CD14-positive monocyte (primary cell): Measurements from ENCODE around the gene KRT12. TPM values are rescaled to one million over a fixed set of nuclear protein-coding genes. Genes with fewer than 3 reads are reported as not detected.

Experiments used
- DNase-seq, 3 donors: peaks; one replicate each; pipeline ENCODE4 v3.0.0-alpha.2; 2011 to 2022
- H2AFZ ChIP-seq: 2 replicates; pipeline ENCODE4 v1.6.0; 2012; ENCODE audit warnings: mild to moderate bottlenecking, low read depth, low read length, inconsistent platforms; ENCODE audit not compliant: insufficient read depth, poor library complexity, severe bottlenecking
- H3K27ac ChIP-seq, 2 donors: 1 replicate in 1 of 2; 2 replicates in 1 of 2; pipeline ENCODE4 v1.5.1; 2012 to 2013; ENCODE audit warnings: low read length in 2 of 2, control low read depth in 1 of 2, inconsistent platforms in 1 of 2, low read depth in 1 of 2, mild to moderate bottlenecking in 1 of 2
- H3K27me3 ChIP-seq, 2 donors: one replicate each; pipeline versions ENCODE4 v1.6.0 to v1.6.1; 2011 to 2013; ENCODE audit warnings: low read length in 2 of 2; ENCODE audit not compliant: control insufficient read depth in 2 of 2, insufficient read depth in 2 of 2
- H3K36me3 ChIP-seq, 2 donors: replicated peaks in 1 of 2; 1 replicate in 1 of 2; 2 replicates in 1 of 2; pipeline versions ENCODE4 v1.5.1 to v1.6.1; 2012 to 2013; ENCODE audit warnings: low read length in 2 of 2, control low read depth in 1 of 2, inconsistent platforms in 1 of 2, mild to moderate bottlenecking in 1 of 2; ENCODE audit not compliant: insufficient read depth in 2 of 2, control insufficient read depth in 1 of 2
- H3K4me1 ChIP-seq, 2 donors: 1 replicate in 1 of 2; 2 replicates in 1 of 2; pipeline versions ENCODE4 v1.5.1 to v1.6.1; 2012 to 2013; ENCODE audit warnings: low read length in 2 of 2, control low read depth in 1 of 2, inconsistent platforms in 1 of 2, mild to moderate bottlenecking in 1 of 2, moderate library complexity in 1 of 2; ENCODE audit not compliant: insufficient read depth in 2 of 2, control insufficient read depth in 1 of 2
- H3K4me2 ChIP-seq: replicated peaks from 2 replicates; pipeline ENCODE3; 2012; ENCODE audit warnings: low read length, moderate library complexity, mild to moderate bottlenecking; ENCODE audit not compliant: poor library complexity, severe bottlenecking; ENCODE audit errors: extremely low read depth
- H3K4me3 ChIP-seq, 3 experiments: fragments of 200-600 bp in 1 of 3; sonication (generic) in 1 of 3; replicated peaks in 1 of 3; 1 replicate in 2 of 3; 2 replicates in 1 of 3; pipeline ENCODE4 v1.5.1; 2011 to 2013; ENCODE audit warnings: low read length in 3 of 3, mild to moderate bottlenecking in 3 of 3, control low read depth in 2 of 3, low read depth in 2 of 3, inconsistent platforms in 1 of 3, moderate library complexity in 1 of 3
- H3K79me2 ChIP-seq: 2 replicates; pipeline ENCODE4 v1.6.0; 2012; ENCODE audit warnings: mild to moderate bottlenecking, control low read depth, inconsistent platforms, low read length, moderate library complexity; ENCODE audit not compliant: insufficient read depth
- H3K9ac ChIP-seq: 2 replicates; pipeline ENCODE4 v1.6.0; 2017; ENCODE audit warnings: low read length, mild to moderate bottlenecking; ENCODE audit not compliant: insufficient read depth, poor library complexity, severe bottlenecking
- H3K9me3 ChIP-seq, 2 donors: replicated peaks in 1 of 2; 1 replicate in 1 of 2; 2 replicates in 1 of 2; pipeline versions ENCODE4 v1.5.1 to v1.6.1; 2012 to 2013; ENCODE audit warnings: low read length in 2 of 2, control low read depth in 1 of 2; ENCODE audit not compliant: control insufficient read depth in 1 of 2, insufficient read depth in 1 of 2
- H4K20me1 ChIP-seq: 2 replicates; pipeline ENCODE4 v1.6.0; 2012; ENCODE audit warnings: mild to moderate bottlenecking, low read length, control low read depth, moderate library complexity; ENCODE audit not compliant: insufficient read depth
- H3K27ac Mint-ChIP-seq, 7 donors: one replicate each; pipeline ENCODE4 v1.8.0; 2020; ENCODE audit warnings: mild to moderate bottlenecking in 7 of 7, mixed read lengths in 7 of 7, moderate library complexity in 6 of 7, inconsistent platforms in 2 of 7
- H3K27me3 Mint-ChIP-seq, 3 donors: one replicate each; pipeline ENCODE4 v1.8.0; 2021 to 2022; ENCODE audit warnings: low read depth in 3 of 3, mild to moderate bottlenecking in 3 of 3, mixed read lengths in 3 of 3, moderate library complexity in 3 of 3, inconsistent platforms in 1 of 3
- H3K36me3 Mint-ChIP-seq, 2 donors: one replicate each; pipeline ENCODE4 v1.8.0; 2020; ENCODE audit warnings: mixed read lengths in 2 of 2, inconsistent platforms in 1 of 2, mild to moderate bottlenecking in 1 of 2
- H3K4me1 Mint-ChIP-seq: one replicate; pipeline ENCODE4 v1.8.0; 2020; ENCODE audit warnings: mild to moderate bottlenecking, mixed read lengths
- H3K4me3 Mint-ChIP-seq, 2 donors: one replicate each; pipeline ENCODE4 v1.8.0; 2020; ENCODE audit warnings: mild to moderate bottlenecking in 2 of 2, mixed read lengths in 2 of 2, moderate library complexity in 1 of 2
- H3K9me3 Mint-ChIP-seq, 7 donors: one replicate each; pipeline ENCODE4 v1.8.0; 2020 to 2022; ENCODE audit warnings: mixed read lengths in 7 of 7, mild to moderate bottlenecking in 6 of 7, moderate library complexity in 6 of 7, inconsistent platforms in 2 of 7
- CTCF ChIP-seq: fragments of 200-600 bp; IDR thresholded peaks from one replicate; pipeline ENCODE4 v1.8.0; 2022; ENCODE audit warnings: antibody characterized with exemption, mild to moderate bottlenecking
- WGBS: methylation state at CpG from one replicate; pipeline ENCODE4 v1.1.5; 2013; ENCODE audit warnings: missing lambda C conversion rate; ENCODE audit not compliant: insufficient coverage; 5-methylcytosine and 5-hydroxymethylcytosine counted together
- intact Hi-C, 2 donors: fragments of 100-400 bp; cut with micrococcal nuclease; formaldehyde crosslinking; loops; one replicate each; pipeline versions ENCODE4 v1.15.0 to v1.15.1; 2023
- polyA plus RNA-seq, 3 donors: library from polyadenylated mRNA; depleted of rRNA in 1 of 3; unstranded in 2 of 3; stranded (reverse) in 1 of 3; fragments of 300-500 nt in 2 of 3; fragments of >200 nt in 1 of 3; fragmentation: Illumina TruSeq in 2 of 3; gene quantifications; 1 replicate in 2 of 3; 2 replicates in 1 of 3; pipeline ENCODE4 v1.2.3, GENCODE V29; 2012 to 2021

KRT12 gene
- polyA plus RNA-seq, 3 donors: not detected

DNA sequence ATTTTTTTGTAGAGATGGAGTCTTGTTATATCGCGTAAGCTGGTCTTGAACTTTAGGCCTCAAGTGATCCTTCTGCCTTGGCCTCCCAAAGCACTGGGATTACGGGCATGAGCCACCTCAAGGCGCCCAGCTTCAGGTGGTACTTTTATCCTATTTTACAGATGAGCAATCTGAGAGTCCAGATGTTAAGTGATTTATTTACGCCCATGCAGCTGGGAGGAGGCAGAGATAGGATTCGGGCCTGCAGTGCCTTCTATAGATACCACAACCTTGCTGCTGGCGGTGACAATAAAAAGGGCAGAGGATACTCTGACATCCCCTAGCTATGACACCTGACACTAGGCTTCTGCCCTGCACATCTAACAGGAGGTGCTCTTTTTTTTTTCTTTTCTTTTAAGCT, 4.3 kb upstream of the KRT12 start:
- Mint-ChIP-seq H3K36me3 (no peaks in the 10 kb centered on the region), H3K9me3 (peaks cover 0 to 5% (median 0%) of the 10 kb centered on the region in 7 donors), H3K27ac (no peak overlapping the region), H3K27me3 (peaks cover 4 to 8% (median 7%) of the 10 kb centered on the region in 3 donors), H3K4me3 (no peak overlapping the region), H3K4me1 (no peaks in the 10 kb centered on the region)
- DNase-seq: no peak
- Histone ChIP-seq H4K20me1 (no peaks in the 10 kb centered on the region), H3K9ac (no peak overlapping the region), H3K27me3 (peaks cover 2 to 16% of the 10 kb centered on the region in 2 donors), H2AFZ (no peak overlapping the region), H3K4me2 (no peak overlapping the region), H3K4me3 (no peak overlapping the region), H3K79me2 (no peaks in the 10 kb centered on the region), H3K4me1 (no peaks in the 10 kb centered on the region), H3K36me3 (no peaks in the 10 kb centered on the region), H3K9me3 (no peaks in the 10 kb centered on the region), H3K27ac (no peak overlapping the region)
- intact Hi-C loops: no loop called here
- no peak for TF ChIP-seq CTCF
- no CpG with 5 or more reads among the region's 7 CpGs for WGBS

DNA sequence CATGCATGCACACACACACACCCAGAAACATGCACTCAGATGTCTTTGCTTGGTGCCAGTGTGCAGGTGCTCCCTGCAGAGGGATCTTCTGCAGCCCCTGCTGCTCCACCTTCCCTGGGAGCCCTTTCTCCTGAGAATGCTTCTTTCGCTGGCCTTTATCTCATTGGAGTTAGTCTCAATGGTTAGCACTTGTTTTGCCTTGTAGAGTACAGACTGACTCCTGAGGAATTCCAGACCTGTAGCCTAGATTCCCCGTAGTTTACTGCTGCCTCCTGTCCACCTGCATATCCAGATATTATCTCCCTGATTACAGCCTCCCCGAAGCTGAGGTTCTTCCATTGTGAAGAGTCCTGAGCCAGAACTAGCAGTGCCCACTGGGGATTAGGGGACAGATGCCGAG, 3.1 kb upstream of the KRT12 start:
- Mint-ChIP-seq H3K4me3 (no peak overlapping the region), H3K27ac (no peak overlapping the region), H3K9me3 (peaks cover 0 to 4% (median 0%) of the 10 kb centered on the region in 7 donors), H3K36me3 (no peaks in the 10 kb centered on the region), H3K4me1 (no peaks in the 10 kb centered on the region), H3K27me3 (peaks cover 5 to 12% (median 7%) of the 10 kb centered on the region in 3 donors)
- intact Hi-C loops: no loop called here
- Histone ChIP-seq H3K4me2 (no peak overlapping the region), H3K79me2 (no peaks in the 10 kb centered on the region), H2AFZ (no peak overlapping the region), H3K27ac (no peak overlapping the region), H3K9me3 (no peaks in the 10 kb centered on the region), H3K4me1 (no peaks in the 10 kb centered on the region), H3K27me3 (peaks cover 2 to 10% of the 10 kb centered on the region in 2 donors), H3K4me3 (no peak overlapping the region), H4K20me1 (no peaks in the 10 kb centered on the region), H3K9ac (no peak overlapping the region), H3K36me3 (no peaks in the 10 kb centered on the region)
- TF ChIP-seq CTCF: no peak
- DNase-seq: no peak
- 100% methylated on average over 1 of the region's 4 CpGs for WGBS
